GM23338 (cell line): ENCODE measurements around the gene CYTIP. TPM values are rescaled to one million over a fixed set of nuclear protein-coding genes. Genes with fewer than 3 reads are reported as not detected.

ENCODE experiments used
- ATAC-seq: fragments of 200-7000 bp; cut with Tn5 transposase; 3 replicates; pipeline ENCODE4 v1.9.1; 2020
- DNase-seq: peaks from one replicate; pipeline ENCODE4 v3.0.0-alpha.2; 2015; ENCODE audit warnings: low spot score
- H2AFZ ChIP-seq: fragments of 200-600 bp; sonication (generic); 2 replicates; pipeline ENCODE4 v1.8.0; 2016; ENCODE audit warnings: antibody characterized with exemption, mild to moderate bottlenecking, moderate library complexity
- H3F3A ChIP-seq: fragments of 200-600 bp; sonication (generic); replicated peaks from 2 replicates; pipeline ENCODE4 v1.8.0; 2017; ENCODE audit warnings: antibody characterized with exemption, mixed run types, low read depth
- H3K27ac ChIP-seq: fragments of 200-600 bp; sonication (generic); 2 replicates; pipeline ENCODE4 v1.6.1; 2016; ENCODE audit warnings: low read depth
- H3K27me3 ChIP-seq: fragments of 200-600 bp; sonication (generic); 2 replicates; pipeline ENCODE4 v1.8.0; 2016; ENCODE audit warnings: mild to moderate bottlenecking, mixed run types, moderate library complexity; ENCODE audit not compliant: insufficient read depth
- H3K36me3 ChIP-seq: fragments of 200-600 bp; sonication (generic); 2 replicates; pipeline ENCODE4 v1.8.0; 2016; ENCODE audit warnings: mild to moderate bottlenecking; ENCODE audit not compliant: insufficient read depth
- H3K4me1 ChIP-seq: fragments of 200-600 bp; sonication (generic); 2 replicates; pipeline ENCODE4 v1.8.0; 2016; ENCODE audit warnings: mild to moderate bottlenecking, moderate library complexity; ENCODE audit not compliant: insufficient read depth
- H3K4me2 ChIP-seq: fragments of 200-600 bp; sonication (generic); 2 replicates; pipeline ENCODE4 v1.7.1; 2017; ENCODE audit warnings: mixed run types
- H3K4me3 ChIP-seq: fragments of 200-600 bp; sonication (generic); 2 replicates; pipeline ENCODE4 v1.6.1; 2016; ENCODE audit warnings: mixed run types
- H3K79me2 ChIP-seq: fragments of 200-600 bp; sonication (generic); replicated peaks from 2 replicates; pipeline ENCODE4 v1.8.0; 2017; ENCODE audit warnings: mild to moderate bottlenecking; ENCODE audit not compliant: insufficient read depth
- H3K9me2 ChIP-seq: fragments of 200-600 bp; sonication (generic); 2 replicates; pipeline ENCODE4 v1.8.0; 2017; ENCODE audit not compliant: insufficient read depth
- H4K20me1 ChIP-seq: fragments of 200-600 bp; sonication (generic); replicated peaks from 2 replicates; pipeline ENCODE4 v1.8.0; 2017; ENCODE audit warnings: mild to moderate bottlenecking; ENCODE audit not compliant: insufficient read depth
- H3K27ac Mint-ChIP-seq: 2 replicates; pipeline ENCODE4 v1.8.0; 2020; ENCODE audit warnings: inconsistent platforms, mild to moderate bottlenecking, moderate library complexity, mixed read lengths
- H3K27me3 Mint-ChIP-seq: 3 replicates; pipeline ENCODE4 v1.8.0; 2022; ENCODE audit warnings: low read depth, mild to moderate bottlenecking, moderate library complexity, mixed read lengths, inconsistent platforms; ENCODE audit not compliant: insufficient read depth, poor library complexity
- H3K36me3 Mint-ChIP-seq: 3 replicates; pipeline ENCODE4 v1.8.0; 2021; ENCODE audit warnings: low read depth, mild to moderate bottlenecking, inconsistent platforms, moderate library complexity, mixed read lengths
- H3K4me1 Mint-ChIP-seq: 3 replicates; pipeline ENCODE4 v1.8.0; 2020; ENCODE audit warnings: mild to moderate bottlenecking, inconsistent platforms, mixed read lengths
- H3K4me3 Mint-ChIP-seq: 3 replicates; pipeline ENCODE4 v1.8.0; 2021; ENCODE audit warnings: moderate library complexity, mild to moderate bottlenecking, inconsistent platforms, mixed read lengths
- H3K9me3 Mint-ChIP-seq: 3 replicates; pipeline ENCODE4 v1.8.0; 2020; ENCODE audit warnings: moderate library complexity, mild to moderate bottlenecking, inconsistent platforms, mixed read lengths
- CREB1 ChIP-seq: fragments of 250-450 bp; sonication (Bioruptor Pico); IDR thresholded peaks from 2 replicates; pipeline ENCODE4 v1.5.0; 2020; ENCODE audit warnings: low read depth, mild to moderate bottlenecking, moderate library complexity
- CTCF ChIP-seq, 2 experiments: fragments of 200-600 bp in 1 of 2; sonication (generic) in 1 of 2; conservative IDR thresholded peaks; 2 replicates each; pipeline versions ENCODE4 v1.5.1 to v1.6.1; 2016 to 2017; ENCODE audit warnings: antibody characterized with exemption in 2 of 2, low read depth in 2 of 2, mild to moderate bottlenecking in 2 of 2, moderate library complexity in 1 of 2
- ETS1 ChIP-seq: IDR thresholded peaks from 2 replicates; pipeline ENCODE4 v1.6.1; 2016; ENCODE audit warnings: antibody characterized with exemption
- EZH2 ChIP-seq: fragments of 200-600 bp; sonication (generic); IDR thresholded peaks from one replicate; pipeline ENCODE4 v1.8.0; 2017; ENCODE audit warnings: antibody characterized with exemption, mild to moderate bottlenecking, low read depth; ENCODE audit not compliant: unreplicated experiment
- EZH2phosphoT487 ChIP-seq: fragments of 200-600 bp; sonication (generic); IDR thresholded peaks from one replicate; pipeline ENCODE4 v1.8.1; 2018; ENCODE audit warnings: antibody characterized with exemption; ENCODE audit not compliant: unreplicated experiment
- JUNB ChIP-seq: IDR thresholded peaks from one replicate; pipeline ENCODE4 v1.6.1; 2016; ENCODE audit warnings: antibody characterized with exemption; ENCODE audit not compliant: unreplicated experiment
- NANOG ChIP-seq: IDR thresholded peaks from 2 replicates; pipeline ENCODE4 v1.6.1; 2016; ENCODE audit warnings: antibody characterized with exemption, borderline replicate concordance
- POLR2AphosphoS5 ChIP-seq: IDR thresholded peaks from 2 replicates; pipeline ENCODE4 v1.6.1; 2016; ENCODE audit warnings: antibody characterized with exemption, low read depth
- REST ChIP-seq: IDR thresholded peaks from one replicate; pipeline ENCODE4 v1.6.1; 2018; ENCODE audit warnings: antibody characterized with exemption; ENCODE audit not compliant: unreplicated experiment
- STAT1 ChIP-seq: IDR thresholded peaks from one replicate; pipeline ENCODE4 v1.6.1; 2016; ENCODE audit warnings: antibody characterized with exemption; ENCODE audit not compliant: unreplicated experiment
- ZNF114 ChIP-seq: fragments of 250-450 bp; sonication (Bioruptor Pico); IDR thresholded peaks from 2 replicates; pipeline ENCODE4 v1.5.0; 2020; ENCODE audit warnings: mild to moderate bottlenecking, moderate library complexity
- ZNF331 ChIP-seq: fragments of 250-450 bp; sonication (Bioruptor Pico); IDR thresholded peaks from 2 replicates; pipeline ENCODE4 v1.5.0; 2020; ENCODE audit warnings: low read depth, mild to moderate bottlenecking, moderate library complexity
- polyA plus RNA-seq: library from polyadenylated mRNA; unstranded; fragments of >200 nt; fragmentation: Nextera tagmentation; extraction: Ambion mirVana; gene quantifications from 2 replicates; pipeline ENCODE4 v1.2.1, GENCODE V29; 2016
- total RNA-seq: library from RNA; depleted of rRNA; stranded (reverse); fragments of >200 nt; shearing (Covaris generic); gene quantifications from 2 replicates; pipeline ENCODE4 v1.2.3, GENCODE V29; 2014
- TF ChIP-seq, protein P1 (sequence below): fragments of 250-450 bp; sonication (Bioruptor Pico); IDR thresholded peaks from 2 replicates; pipeline ENCODE4 v1.5.0; 2020; ENCODE audit warnings: mild to moderate bottlenecking, moderate library complexity

The CYTIP gene
- total and polyA plus RNA-seq, 2 experiments from 2014 or later, result not detected

- Histone ChIP-seq H2AFZ (no peak overlapping the region), H3K4me3 (no peak overlapping the region), H3K36me3 (no peaks in the 10 kb centered on the region), H3K4me1 (no peaks in the 10 kb centered on the region), H4K20me1 (no peaks in the 10 kb centered on the region), H3K4me2 (no peak overlapping the region), H3K79me2 (no peaks in the 10 kb centered on the region), H3K9me2 (peaks cover 6% of the 10 kb centered on the region; the same call in 1 of the 2 replicates), H3K27ac (no peak overlapping the region), H3F3A (no peaks in the 10 kb centered on the region), H3K27me3 (no peaks in the 10 kb centered on the region)
- Mint-ChIP-seq H3K27me3 (no peaks in the 10 kb centered on the region), H3K36me3 (no peaks in the 10 kb centered on the region), H3K4me1 (no peaks in the 10 kb centered on the region), H3K4me3 (no peak overlapping the region), H3K27ac (no peak overlapping the region), H3K9me3 (no peaks in the 10 kb centered on the region)
- no peak for ATAC-seq
- DNase-seq, result no peak
- TF ChIP-seq EZH2 (no peak), STAT1 (no peak), NANOG (no peak), POLR2AphosphoS5 (no peak), REST (no peak), ETS1 (no peak), ZNF114 (no peak), EZH2phosphoT487 (no peak), JUNB (no peak), CREB1 (CRISPR knock-in tag) (no peak), CTCF (conservative IDR thresholded peaks at IDR 0.05; ENCODE audit: low read depth in 2 of 2) (no peak), ZNF331 (CRISPR knock-in tag) (no peak)
- TF ChIP-seq, protein P1, sequence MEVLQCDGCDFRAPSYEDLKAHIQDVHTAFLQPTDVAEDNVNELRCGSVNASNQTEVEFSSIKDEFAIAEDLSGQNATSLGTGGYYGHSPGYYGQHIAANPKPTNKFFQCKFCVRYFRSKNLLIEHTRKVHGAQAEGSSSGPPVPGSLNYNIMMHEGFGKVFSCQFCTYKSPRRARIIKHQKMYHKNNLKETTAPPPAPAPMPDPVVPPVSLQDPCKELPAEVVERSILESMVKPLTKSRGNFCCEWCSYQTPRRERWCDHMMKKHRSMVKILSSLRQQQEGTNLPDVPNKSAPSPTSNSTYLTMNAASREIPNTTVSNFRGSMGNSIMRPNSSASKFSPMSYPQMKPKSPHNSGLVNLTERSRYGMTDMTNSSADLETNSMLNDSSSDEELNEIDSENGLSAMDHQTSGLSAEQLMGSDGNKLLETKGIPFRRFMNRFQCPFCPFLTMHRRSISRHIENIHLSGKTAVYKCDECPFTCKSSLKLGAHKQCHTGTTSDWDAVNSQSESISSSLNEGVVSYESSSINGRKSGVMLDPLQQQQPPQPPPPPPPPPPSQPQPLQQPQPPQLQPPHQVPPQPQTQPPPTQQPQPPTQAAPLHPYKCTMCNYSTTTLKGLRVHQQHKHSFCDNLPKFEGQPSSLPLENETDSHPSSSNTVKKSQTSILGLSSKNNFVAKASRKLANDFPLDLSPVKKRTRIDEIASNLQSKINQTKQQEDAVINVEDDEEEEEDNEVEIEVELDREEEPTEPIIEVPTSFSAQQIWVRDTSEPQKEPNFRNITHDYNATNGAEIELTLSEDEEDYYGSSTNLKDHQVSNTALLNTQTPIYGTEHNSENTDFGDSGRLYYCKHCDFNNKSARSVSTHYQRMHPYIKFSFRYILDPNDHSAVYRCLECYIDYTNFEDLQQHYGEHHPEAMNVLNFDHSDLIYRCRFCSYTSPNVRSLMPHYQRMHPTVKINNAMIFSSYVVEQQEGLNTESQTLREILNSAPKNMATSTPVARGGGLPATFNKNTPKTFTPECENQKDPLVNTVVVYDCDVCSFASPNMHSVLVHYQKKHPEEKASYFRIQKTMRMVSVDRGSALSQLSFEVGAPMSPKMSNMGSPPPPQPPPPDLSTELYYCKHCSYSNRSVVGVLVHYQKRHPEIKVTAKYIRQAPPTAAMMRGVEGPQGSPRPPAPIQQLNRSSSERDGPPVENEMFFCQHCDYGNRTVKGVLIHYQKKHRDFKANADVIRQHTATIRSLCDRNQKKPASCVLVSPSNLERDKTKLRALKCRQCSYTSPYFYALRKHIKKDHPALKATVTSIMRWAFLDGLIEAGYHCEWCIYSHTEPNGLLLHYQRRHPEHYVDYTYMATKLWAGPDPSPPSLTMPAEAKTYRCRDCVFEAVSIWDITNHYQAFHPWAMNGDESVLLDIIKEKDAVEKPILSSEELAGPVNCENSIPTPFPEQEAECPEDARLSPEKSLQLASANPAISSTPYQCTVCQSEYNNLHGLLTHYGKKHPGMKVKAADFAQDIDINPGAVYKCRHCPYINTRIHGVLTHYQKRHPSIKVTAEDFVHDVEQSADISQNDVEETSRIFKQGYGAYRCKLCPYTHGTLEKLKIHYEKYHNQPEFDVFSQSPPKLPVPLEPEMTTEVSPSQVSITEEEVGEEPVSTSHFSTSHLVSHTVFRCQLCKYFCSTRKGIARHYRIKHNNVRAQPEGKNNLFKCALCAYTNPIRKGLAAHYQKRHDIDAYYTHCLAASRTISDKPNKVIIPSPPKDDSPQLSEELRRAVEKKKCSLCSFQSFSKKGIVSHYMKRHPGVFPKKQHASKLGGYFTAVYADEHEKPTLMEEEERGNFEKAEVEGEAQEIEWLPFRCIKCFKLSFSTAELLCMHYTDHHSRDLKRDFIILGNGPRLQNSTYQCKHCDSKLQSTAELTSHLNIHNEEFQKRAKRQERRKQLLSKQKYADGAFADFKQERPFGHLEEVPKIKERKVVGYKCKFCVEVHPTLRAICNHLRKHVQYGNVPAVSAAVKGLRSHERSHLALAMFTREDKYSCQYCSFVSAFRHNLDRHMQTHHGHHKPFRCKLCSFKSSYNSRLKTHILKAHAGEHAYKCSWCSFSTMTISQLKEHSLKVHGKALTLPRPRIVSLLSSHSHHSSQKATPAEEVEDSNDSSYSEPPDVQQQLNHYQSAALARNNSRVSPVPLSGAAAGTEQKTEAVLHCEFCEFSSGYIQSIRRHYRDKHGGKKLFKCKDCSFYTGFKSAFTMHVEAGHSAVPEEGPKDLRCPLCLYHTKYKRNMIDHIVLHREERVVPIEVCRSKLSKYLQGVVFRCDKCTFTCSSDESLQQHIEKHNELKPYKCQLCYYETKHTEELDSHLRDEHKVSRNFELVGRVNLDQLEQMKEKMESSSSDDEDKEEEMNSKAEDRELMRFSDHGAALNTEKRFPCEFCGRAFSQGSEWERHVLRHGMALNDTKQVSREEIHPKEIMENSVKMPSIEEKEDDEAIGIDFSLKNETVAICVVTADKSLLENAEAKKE (CRISPR knock-in tag), result no peak
Observed at GRCh38 chr2:157466764-157467163, 22.9 kb upstream of the CYTIP start.
